ENCODE data around the gene ICAM1.

DNA sequence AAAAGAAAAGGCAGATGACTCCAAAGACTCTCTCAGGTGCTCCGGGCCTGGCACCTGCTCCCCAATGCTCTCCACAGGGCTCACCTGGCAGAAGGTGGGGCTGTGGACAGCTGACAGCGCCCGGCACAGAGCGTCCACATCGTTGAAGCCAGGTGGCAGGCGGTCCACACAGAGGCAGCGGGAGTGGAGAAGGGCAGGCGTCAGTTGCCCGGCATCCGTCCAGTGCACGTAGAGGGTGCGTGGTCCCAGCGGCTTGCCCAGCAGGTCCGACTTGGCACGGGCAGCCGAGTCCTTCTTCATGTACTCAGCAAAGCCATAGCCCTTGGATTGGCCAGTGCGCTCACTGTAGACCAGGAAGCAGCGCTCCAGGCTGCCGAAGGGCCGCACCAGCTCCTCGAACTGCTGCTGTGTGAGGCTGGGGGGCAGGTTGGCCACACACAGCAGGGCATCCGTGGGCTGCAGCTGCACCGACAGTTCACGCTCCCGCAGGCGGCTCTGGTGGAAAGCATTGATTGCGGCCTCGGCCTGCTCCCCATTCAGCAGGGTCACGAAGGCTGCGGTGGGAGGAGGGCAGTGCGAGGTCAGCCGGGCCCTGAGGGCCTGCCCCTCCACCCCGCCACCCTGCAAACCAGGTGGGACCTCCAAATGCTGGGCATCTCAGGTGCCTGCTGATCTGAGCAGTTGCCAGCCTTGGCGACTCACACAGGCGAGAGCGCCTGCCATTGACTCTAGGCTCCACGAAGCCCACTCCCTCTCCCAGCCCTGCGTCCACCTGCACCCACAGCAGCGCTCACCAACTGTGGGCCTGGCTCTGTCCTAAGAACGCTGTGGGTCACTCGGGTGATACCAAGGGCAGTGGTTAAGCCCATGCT lies 57.9 kb downstream of the ICAM1 start:
- TF ChIP-seq POLR2A (IDR thresholded peaks at IDR 0.05; ENCODE audit: low read depth, low read length), result no peak
- no peak for TF ChIP-seq TAF1 (IDR thresholded peaks at IDR 0.05; ENCODE audit: borderline replicate concordance, low read depth, low read length)
